K562 (cell line): ENCODE results near the gene NOTCH1. TPM values are rescaled to one million over a fixed set of nuclear protein-coding genes. Genes with fewer than 3 reads are reported as not detected.

Experiments
- ESRRB ChIP-seq: fragments of 250-450 bp; sonication (Bioruptor Pico); IDR thresholded peaks from 2 replicates; pipeline ENCODE4 v1.5.0; 2020; ENCODE audit warnings: mild to moderate bottlenecking, moderate library complexity, borderline replicate concordance
- GTF2E2 ChIP-seq: fragments of 200-800 bp; sonication (Bioruptor generic); IDR thresholded peaks from 2 replicates; pipeline ENCODE4 v1.6.1; 2016; ENCODE audit warnings: missing genetic modification characterization, missing compliant biosample characterization
- JUND ChIP-seq, 2 experiments: IDR thresholded peaks; 2 replicates in 1 of 2; 3 replicates in 1 of 2; pipeline ENCODE4 v1.6.1; 2011; ENCODE audit warnings: borderline replicate concordance in 2 of 2, low read depth in 2 of 2, low read length in 2 of 2, improper control_type of control experiment in 1 of 2, missing biosample characterization in 1 of 2, missing genetic modification characterization in 1 of 2, missing genetic modification reagents in 1 of 2
- KAT2B ChIP-seq: IDR thresholded peaks from one replicate; pipeline ENCODE4 v1.6.1; 2012; ENCODE audit warnings: low read depth, mild to moderate bottlenecking, control low read depth, inconsistent platforms, low read length, moderate library complexity
- NR2C1 ChIP-seq, 2 experiments: fragments of 450-650 bp; IDR thresholded peaks; 2 replicates each; pipeline ENCODE4 v1.6.1; 2017; ENCODE audit warnings: mild to moderate bottlenecking in 2 of 2, antibody characterized with exemption in 1 of 2, inconsistent platforms in 1 of 2, missing compliant biosample characterization in 1 of 2, missing genetic modification characterization in 1 of 2
- POLR3A ChIP-seq: IDR thresholded peaks from 2 replicates; pipeline ENCODE4 v1.6.1; 2011; ENCODE audit warnings: borderline replicate concordance, mild to moderate bottlenecking, moderate library complexity; ENCODE audit not compliant: insufficient read length, insufficient read depth; ENCODE audit errors: extremely low read depth
- SUPT5H ChIP-seq: fragments of 450-650 bp; IDR thresholded peaks from 2 replicates; pipeline ENCODE4 v1.6.1; 2016
- ZFP30 ChIP-seq: fragments of 250-450 bp; sonication (Bioruptor Pico); IDR thresholded peaks from 2 replicates; pipeline ENCODE4 v1.8.0; 2022; ENCODE audit warnings: moderate library complexity, mild to moderate bottlenecking, inconsistent platforms, borderline replicate concordance
- ZNF75A ChIP-seq: fragments of 450-650 bp; formaldehyde crosslinking; IDR thresholded peaks from 2 replicates; pipeline ENCODE4 v1.4.0; 2020; ENCODE audit warnings: mild to moderate bottlenecking
- polyA plus RNA-seq, 8 experiments: library from polyadenylated mRNA; depleted of rRNA in 4 of 8; stranded (reverse) in 5 of 8; unstranded in 3 of 8; fragments of >200 nt; fragmentation: Nextera tagmentation in 2 of 8; fragmentation: Illumina TruSeq in 1 of 8; extraction: Ambion mirVana in 2 of 8; extraction: Trizol in 1 of 8; gene quantifications; 2 replicates each; pipeline versions ENCODE4 v1.2.1 to v1.2.3, GENCODE V29; 2011 to 2014; ENCODE audit warnings: inconsistent platforms in 1 of 8, missing spikeins in 1 of 8
- total RNA-seq, 7 experiments: library from RNA; depleted of rRNA in 6 of 7; stranded (reverse); fragments of >200 nt in 6 of 7; fragmentation: Illumina TruSeq in 2 of 7; extraction: Trizol in 2 of 7; gene quantifications; 2 replicates each; pipeline versions ENCODE4 v1.2.1 to v1.2.3, GENCODE V29; 2011 to 2021; ENCODE audit warnings: low replicate concordance in 1 of 7
- TF ChIP-seq, protein P1 (sequence below): sonication (generic); formaldehyde crosslinking; IDR thresholded peaks from 2 replicates; pipeline ENCODE4 v1.8.0; 2022; ENCODE audit warnings: missing genetic modification reagents, mild to moderate bottlenecking, borderline replicate concordance
- TF ChIP-seq, protein P2 (sequence below): conservative IDR thresholded peaks from 2 replicates; pipeline ENCODE4 v1.6.1; 2011; ENCODE audit warnings: low read depth, mild to moderate bottlenecking, low read length; ENCODE audit not compliant: control insufficient read depth
- TF ChIP-seq, protein P3 (sequence below): sonication (generic); formaldehyde crosslinking; IDR thresholded peaks from 2 replicates; pipeline ENCODE4 v1.8.0; 2022; ENCODE audit warnings: missing genetic modification reagents, mild to moderate bottlenecking, moderate library complexity, borderline replicate concordance
- TF ChIP-seq, protein P4 (sequence below): sonication (generic); formaldehyde crosslinking; IDR thresholded peaks from 2 replicates; pipeline ENCODE4 v1.8.0; 2022; ENCODE audit warnings: mild to moderate bottlenecking, missing genetic modification reagents

NOTCH1 gene
- total and polyA plus RNA-seq, 9 of the 15 experiments (the other 6 are each of a cell fraction or from before 2014, with no cell fraction given): 0.03 to 31.4 (median 2.3) TPM

DNA sequence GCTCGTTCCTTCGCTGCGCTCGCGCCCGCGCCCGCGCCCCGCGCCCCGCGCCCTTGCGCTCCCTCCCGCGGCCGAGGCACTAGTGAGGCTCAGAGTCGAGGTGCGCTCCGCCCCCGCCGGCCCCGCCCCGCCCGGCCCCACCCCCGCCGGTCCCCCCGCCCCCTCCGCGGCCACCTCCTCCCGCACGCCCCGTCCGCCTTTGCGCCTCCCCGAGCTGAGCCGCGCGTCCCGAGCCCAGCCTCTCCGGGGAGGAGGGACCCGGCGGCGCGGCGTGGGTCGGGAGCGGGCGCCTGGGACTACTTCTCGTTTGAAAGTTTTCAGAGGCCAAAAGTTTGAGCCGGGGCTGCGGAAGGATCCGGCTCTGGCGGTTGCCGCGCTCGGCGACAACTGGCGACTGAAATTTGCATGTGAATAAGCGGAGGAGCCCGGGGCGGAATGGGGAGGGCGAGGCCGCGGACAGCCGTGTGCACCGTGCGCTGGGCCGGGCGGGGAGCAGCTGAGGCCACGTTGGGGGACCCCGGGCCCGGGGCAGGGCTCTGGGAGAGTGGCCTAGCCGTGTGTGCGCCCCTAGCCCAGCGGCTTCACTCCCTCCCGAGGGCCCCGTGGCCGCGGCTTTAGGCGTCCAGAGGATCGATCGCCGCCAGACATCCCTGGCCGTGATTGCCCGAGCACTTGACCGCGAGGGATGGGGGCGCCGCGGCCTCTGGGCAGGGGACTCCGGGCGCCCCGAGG lies at the start of gene NOTCH1 (continued):
- TF ChIP-seq JUND (IDR thresholded peaks at IDR 0.05; ENCODE audit: borderline replicate concordance, low read depth, low read length) (no peak), JUND (tag; IDR thresholded peaks at IDR 0.05; ENCODE audit: borderline replicate concordance, low read depth, low read length) (no peak), ZFP30 (no peak), NR2C1 (IDR thresholded peaks at IDR 0.05) (no peak), NR2C1 (tag; IDR thresholded peaks at IDR 0.05) (no peak), ZNF75A (CRISPR knock-in tag) (no peak), KAT2B (no peak), SUPT5H (peak; percentile 38; the same call in 1 of the 2 replicates), POLR3A (no peak), GTF2E2 (tag) (peak; percentile 79), ESRRB (CRISPR knock-in tag) (no peak)
- TF ChIP-seq, protein P1, sequence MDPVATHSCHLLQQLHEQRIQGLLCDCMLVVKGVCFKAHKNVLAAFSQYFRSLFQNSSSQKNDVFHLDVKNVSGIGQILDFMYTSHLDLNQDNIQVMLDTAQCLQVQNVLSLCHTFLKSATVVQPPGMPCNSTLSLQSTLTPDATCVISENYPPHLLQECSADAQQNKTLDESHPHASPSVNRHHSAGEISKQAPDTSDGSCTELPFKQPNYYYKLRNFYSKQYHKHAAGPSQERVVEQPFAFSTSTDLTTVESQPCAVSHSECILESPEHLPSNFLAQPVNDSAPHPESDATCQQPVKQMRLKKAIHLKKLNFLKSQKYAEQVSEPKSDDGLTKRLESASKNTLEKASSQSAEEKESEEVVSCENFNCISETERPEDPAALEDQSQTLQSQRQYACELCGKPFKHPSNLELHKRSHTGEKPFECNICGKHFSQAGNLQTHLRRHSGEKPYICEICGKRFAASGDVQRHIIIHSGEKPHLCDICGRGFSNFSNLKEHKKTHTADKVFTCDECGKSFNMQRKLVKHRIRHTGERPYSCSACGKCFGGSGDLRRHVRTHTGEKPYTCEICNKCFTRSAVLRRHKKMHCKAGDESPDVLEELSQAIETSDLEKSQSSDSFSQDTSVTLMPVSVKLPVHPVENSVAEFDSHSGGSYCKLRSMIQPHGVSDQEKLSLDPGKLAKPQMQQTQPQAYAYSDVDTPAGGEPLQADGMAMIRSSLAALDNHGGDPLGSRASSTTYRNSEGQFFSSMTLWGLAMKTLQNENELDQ (CRISPR knock-in tag): no peak
- TF ChIP-seq, protein P2, sequence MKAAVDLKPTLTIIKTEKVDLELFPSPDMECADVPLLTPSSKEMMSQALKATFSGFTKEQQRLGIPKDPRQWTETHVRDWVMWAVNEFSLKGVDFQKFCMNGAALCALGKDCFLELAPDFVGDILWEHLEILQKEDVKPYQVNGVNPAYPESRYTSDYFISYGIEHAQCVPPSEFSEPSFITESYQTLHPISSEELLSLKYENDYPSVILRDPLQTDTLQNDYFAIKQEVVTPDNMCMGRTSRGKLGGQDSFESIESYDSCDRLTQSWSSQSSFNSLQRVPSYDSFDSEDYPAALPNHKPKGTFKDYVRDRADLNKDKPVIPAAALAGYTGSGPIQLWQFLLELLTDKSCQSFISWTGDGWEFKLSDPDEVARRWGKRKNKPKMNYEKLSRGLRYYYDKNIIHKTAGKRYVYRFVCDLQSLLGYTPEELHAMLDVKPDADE: no peak
- TF ChIP-seq, protein P3, sequence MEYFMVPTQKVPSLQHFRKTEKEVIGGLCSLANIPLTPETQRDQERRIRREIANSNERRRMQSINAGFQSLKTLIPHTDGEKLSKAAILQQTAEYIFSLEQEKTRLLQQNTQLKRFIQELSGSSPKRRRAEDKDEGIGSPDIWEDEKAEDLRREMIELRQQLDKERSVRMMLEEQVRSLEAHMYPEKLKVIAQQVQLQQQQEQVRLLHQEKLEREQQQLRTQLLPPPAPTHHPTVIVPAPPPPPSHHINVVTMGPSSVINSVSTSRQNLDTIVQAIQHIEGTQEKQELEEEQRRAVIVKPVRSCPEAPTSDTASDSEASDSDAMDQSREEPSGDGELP: peak; percentile 73; the same call in 1 of the 2 replicates
- TF ChIP-seq, protein P4, sequence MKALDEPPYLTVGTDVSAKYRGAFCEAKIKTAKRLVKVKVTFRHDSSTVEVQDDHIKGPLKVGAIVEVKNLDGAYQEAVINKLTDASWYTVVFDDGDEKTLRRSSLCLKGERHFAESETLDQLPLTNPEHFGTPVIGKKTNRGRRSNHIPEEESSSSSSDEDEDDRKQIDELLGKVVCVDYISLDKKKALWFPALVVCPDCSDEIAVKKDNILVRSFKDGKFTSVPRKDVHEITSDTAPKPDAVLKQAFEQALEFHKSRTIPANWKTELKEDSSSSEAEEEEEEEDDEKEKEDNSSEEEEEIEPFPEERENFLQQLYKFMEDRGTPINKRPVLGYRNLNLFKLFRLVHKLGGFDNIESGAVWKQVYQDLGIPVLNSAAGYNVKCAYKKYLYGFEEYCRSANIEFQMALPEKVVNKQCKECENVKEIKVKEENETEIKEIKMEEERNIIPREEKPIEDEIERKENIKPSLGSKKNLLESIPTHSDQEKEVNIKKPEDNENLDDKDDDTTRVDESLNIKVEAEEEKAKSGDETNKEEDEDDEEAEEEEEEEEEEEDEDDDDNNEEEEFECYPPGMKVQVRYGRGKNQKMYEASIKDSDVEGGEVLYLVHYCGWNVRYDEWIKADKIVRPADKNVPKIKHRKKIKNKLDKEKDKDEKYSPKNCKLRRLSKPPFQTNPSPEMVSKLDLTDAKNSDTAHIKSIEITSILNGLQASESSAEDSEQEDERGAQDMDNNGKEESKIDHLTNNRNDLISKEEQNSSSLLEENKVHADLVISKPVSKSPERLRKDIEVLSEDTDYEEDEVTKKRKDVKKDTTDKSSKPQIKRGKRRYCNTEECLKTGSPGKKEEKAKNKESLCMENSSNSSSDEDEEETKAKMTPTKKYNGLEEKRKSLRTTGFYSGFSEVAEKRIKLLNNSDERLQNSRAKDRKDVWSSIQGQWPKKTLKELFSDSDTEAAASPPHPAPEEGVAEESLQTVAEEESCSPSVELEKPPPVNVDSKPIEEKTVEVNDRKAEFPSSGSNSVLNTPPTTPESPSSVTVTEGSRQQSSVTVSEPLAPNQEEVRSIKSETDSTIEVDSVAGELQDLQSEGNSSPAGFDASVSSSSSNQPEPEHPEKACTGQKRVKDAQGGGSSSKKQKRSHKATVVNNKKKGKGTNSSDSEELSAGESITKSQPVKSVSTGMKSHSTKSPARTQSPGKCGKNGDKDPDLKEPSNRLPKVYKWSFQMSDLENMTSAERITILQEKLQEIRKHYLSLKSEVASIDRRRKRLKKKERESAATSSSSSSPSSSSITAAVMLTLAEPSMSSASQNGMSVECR: no peak
